ENCODE measurements around the gene NOL4L.
A peak's percentile ranks its signal among the peaks of the same experiment; 100 is the strongest.

The NOL4L gene

GRCh38 chr20:32528905-32529670 is 56.0 kb downstream of the NOL4L start:
- no peak for DNase-seq
- Mint-ChIP-seq H3K9me3 (no peaks in the 10 kb centered on the region), H3K27ac (peak overlapping the region; percentile 89), H3K27me3 (no peaks in the 10 kb centered on the region), H3K36me3 (ENCODE audit: low read depth) (peaks cover 4% of the 10 kb centered on the region), H3K4me1 (ENCODE audit: low read depth) (peaks cover 83% of the 10 kb centered on the region), H3K4me3 (no peak overlapping the region)

DNA sequence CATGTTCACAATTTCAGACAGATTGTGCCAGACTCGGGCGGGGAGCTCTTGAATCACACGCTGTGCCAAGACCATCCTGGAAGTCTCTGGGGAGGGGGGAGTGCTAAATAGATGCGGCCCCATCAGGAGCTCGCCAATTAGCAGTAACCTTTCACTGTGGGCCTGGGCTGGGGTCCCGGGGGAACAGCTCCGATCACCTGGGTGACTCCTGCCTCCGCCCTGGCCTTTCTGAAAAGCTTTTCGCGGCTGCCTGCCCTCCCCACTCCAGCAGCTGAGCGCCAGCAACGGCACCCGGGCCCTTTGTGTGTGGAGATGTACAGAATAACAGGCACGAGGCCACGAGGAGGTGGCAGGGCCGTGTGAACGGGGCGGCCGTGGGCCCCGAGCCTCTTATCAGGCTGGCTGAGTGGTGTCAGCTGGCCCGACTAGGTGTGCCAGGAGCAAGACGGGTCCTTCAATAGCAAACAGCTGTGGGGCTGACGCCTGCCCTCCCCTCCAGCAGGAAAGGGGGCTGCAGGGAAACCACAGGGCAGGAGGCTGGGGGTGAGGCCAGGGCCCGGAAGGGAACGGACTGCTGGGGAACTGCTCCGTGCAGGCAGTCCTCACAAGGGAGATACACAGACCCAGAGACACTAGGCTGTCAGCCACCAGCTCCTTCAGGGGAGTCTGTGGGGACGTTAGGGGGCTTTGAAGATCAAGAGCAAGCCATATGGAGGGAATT is 56.8 kb downstream of the NOL4L start:
- H3K27ac Mint-ChIP-seq, result peak overlapping the region; percentile 89
- DNase-seq, result peak; percentile 75
- no peaks in the 10 kb centered on the region for H3K9me3 Mint-ChIP-seq
- peaks cover 4% of the 10 kb centered on the region for H3K36me3 Mint-ChIP-seq (ENCODE audit: low read depth)
- H3K4me3 Mint-ChIP-seq, result peak overlapping the region; percentile 41
- H3K4me1 Mint-ChIP-seq (ENCODE audit: low read depth), result peaks cover 83% of the 10 kb centered on the region
- no peaks in the 10 kb centered on the region for H3K27me3 Mint-ChIP-seq

DNA sequence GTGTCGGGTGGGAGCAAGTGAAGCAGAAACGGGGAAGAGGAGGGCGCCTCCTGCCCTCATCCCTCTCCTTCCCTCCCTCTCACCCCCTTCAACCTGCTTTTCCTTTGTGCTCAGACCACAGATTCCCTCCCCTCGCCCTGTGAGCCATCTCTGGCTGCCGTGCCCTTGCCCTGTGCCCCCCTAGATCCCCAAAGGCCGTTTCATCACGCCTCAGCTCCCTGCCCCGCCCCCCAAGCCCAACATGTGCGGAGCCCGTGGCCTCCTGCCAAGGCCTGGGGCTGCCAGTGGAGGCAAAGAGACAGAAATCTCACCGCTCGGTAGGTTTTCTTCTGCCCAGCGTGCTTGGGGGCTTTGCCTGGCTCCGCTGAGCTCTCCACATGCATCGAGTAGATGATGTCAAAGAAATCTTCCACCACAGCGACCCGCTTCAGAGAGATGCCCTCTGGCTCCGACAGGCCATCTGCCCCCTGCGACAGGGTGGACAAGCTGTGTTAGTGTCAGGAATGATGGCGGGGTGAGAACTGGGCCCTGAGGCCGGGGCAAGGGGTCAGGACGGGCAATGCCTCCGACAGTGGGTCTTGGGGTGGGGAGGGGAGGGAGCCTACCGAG is 57.6 kb downstream of the NOL4L start:
- Mint-ChIP-seq H3K4me3 (peak overlapping the region; percentile 41), H3K9me3 (no peaks in the 10 kb centered on the region), H3K27me3 (no peaks in the 10 kb centered on the region), H3K36me3 (ENCODE audit: low read depth) (peaks cover 4% of the 10 kb centered on the region), H3K4me1 (ENCODE audit: low read depth) (peaks cover 86% of the 10 kb centered on the region), H3K27ac (peak overlapping the region; percentile 89)
- DNase-seq, result peak; percentile 69

- peak overlapping the region; percentile 89 for H3K27ac Mint-ChIP-seq
- no peaks in the 10 kb centered on the region for H3K9me3 Mint-ChIP-seq
- DNase-seq, result no peak
- peaks cover 88% of the 10 kb centered on the region for H3K4me1 Mint-ChIP-seq (ENCODE audit: low read depth)
- H3K36me3 Mint-ChIP-seq (ENCODE audit: low read depth), result peaks cover 4% of the 10 kb centered on the region
- no peaks in the 10 kb centered on the region for H3K27me3 Mint-ChIP-seq
- H3K4me3 Mint-ChIP-seq, result peak overlapping the region; percentile 41
Observed at GRCh38 chr20:32527052-32527446, 58.1 kb downstream of the NOL4L start.

DNA sequence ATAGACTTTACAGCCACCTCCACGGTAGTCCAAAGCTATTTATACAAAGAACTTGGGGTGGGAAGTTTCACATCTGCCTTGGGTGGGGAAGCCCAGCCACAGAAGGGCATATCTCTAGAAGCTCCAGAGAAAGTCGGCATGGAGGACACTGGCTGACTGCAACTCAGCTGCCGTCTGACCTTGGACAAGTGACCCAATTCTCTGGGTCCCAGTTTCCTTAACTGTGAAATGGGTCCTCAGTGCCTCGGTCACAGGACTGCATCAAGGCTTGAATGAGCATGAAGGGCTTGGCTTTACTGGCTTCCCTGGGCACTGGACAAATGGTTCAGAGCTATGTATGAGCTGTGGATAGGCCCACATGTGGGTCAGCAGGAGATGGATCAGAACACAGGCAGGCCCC is 58.6 kb downstream of the NOL4L start:
- DNase-seq, result no peak
- Mint-ChIP-seq H3K4me1 (ENCODE audit: low read depth) (peaks cover 88% of the 10 kb centered on the region), H3K36me3 (ENCODE audit: low read depth) (peaks cover 4% of the 10 kb centered on the region), H3K4me3 (peak overlapping the region; percentile 25), H3K27me3 (no peaks in the 10 kb centered on the region), H3K9me3 (no peaks in the 10 kb centered on the region), H3K27ac (peak overlapping the region; percentile 89)

- Mint-ChIP-seq H3K9me3 (no peaks in the 10 kb centered on the region), H3K36me3 (ENCODE audit: low read depth) (peaks cover 4% of the 10 kb centered on the region), H3K27ac (peak overlapping the region; percentile 89), H3K4me1 (ENCODE audit: low read depth) (peaks cover 89% of the 10 kb centered on the region), H3K27me3 (no peaks in the 10 kb centered on the region), H3K4me3 (peak overlapping the region; percentile 25)
- no peak for DNase-seq
Observed at GRCh38 chr20:32526125-32526524, 59.0 kb downstream of the NOL4L start.

DNA sequence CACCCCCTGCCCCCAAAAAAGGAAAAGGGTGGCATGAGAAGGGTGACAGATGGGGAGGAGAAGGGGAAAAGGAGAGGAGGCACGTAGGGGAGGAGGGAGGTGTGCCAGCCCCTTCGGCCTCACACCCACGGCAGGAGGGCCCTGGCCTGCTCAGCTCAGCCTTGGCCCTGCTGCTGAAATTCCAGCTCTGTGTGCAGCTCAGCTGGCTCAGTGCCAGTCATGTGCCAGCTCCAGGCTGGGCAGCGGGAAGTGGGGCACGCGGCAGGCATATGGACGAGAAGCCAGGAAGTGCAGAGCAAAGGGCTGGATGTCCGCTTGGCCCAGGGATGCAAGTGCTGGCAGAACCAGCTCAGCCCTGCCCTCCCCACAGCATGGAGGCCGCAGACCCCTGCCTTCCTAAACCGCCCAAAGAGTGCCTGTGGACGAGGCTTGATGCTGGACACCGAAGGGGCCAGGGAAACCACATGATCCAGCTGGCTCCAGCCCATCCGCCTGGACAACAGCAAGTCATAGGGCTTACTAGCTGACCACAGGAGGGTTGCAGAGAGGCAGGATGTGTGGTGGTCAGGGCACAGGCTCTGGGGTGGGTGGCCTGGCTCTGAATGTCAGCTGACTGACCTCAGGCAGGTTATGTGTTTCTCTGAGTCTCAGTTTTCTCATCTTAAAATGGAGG is 60.2 kb downstream of the NOL4L start:
- peak overlapping the region; percentile 65 for H3K27ac Mint-ChIP-seq
- H3K4me1 Mint-ChIP-seq (ENCODE audit: low read depth), result peaks cover 84% of the 10 kb centered on the region
- no peak for DNase-seq
- peaks cover 6% of the 10 kb centered on the region for H3K36me3 Mint-ChIP-seq (ENCODE audit: low read depth)
- no peaks in the 10 kb centered on the region for H3K9me3 Mint-ChIP-seq
- H3K27me3 Mint-ChIP-seq, result no peaks in the 10 kb centered on the region
- H3K4me3 Mint-ChIP-seq, result no peak overlapping the region

GRCh38 chr20:32523613-32524213 is 61.4 kb downstream of the NOL4L start:
- no peaks in the 10 kb centered on the region for H3K9me3 Mint-ChIP-seq
- no peak for DNase-seq
- peaks cover 13% of the 10 kb centered on the region for H3K36me3 Mint-ChIP-seq (ENCODE audit: low read depth)
- peak overlapping the region; percentile 76 for H3K27ac Mint-ChIP-seq
- H3K27me3 Mint-ChIP-seq, result no peaks in the 10 kb centered on the region
- no peak overlapping the region for H3K4me3 Mint-ChIP-seq
- peaks cover 72% of the 10 kb centered on the region for H3K4me1 Mint-ChIP-seq (ENCODE audit: low read depth)

DNA sequence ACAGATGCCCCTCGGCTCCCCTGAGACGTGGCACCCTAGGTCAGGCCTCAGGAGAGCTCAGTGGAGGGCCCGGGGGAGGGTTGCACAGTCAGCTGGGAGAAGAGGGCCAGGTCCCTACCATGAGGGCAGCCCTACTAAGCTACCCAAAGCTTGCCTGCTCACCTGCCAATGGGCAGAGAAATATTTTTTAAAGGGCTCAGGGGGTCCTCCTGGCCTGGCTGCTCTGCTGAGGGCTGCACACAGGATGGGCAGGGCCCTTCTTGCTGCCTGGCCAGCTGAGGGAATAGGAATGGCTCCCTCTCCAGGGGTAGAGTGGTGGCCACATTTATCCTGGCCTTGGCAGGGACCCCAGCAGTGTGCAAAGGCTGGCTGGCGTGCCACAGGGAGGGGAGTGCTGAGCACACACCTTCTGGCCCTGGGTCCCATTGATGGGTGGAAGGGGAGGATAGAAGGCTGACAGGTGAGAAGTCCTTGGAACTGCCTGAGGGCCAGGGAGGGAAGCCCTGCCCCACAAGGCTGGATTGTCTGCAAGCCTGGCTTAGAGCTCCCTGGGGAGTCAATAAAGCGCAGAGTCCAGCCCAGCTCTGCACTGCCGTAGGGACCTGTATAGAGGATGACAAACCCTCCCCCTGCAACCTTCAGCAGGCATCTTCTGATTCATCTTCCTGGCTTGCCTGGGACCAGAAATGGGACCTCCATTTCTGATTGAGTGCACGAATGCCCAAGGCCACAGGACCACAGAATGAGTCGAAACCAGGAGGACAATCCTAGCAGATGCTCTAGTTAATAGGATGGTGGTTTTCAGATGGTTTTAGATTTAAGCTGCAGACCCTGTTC is 62.1 kb downstream of the NOL4L start:
- Mint-ChIP-seq H3K9me3 (no peaks in the 10 kb centered on the region), H3K27me3 (no peaks in the 10 kb centered on the region), H3K4me3 (no peak overlapping the region), H3K36me3 (ENCODE audit: low read depth) (peaks cover 13% of the 10 kb centered on the region), H3K4me1 (ENCODE audit: low read depth) (peaks cover 64% of the 10 kb centered on the region), H3K27ac (peak overlapping the region; percentile 77)
- no peak for DNase-seq

- H3K27me3 Mint-ChIP-seq, result no peaks in the 10 kb centered on the region
- H3K4me3 Mint-ChIP-seq, result no peak overlapping the region
- H3K9me3 Mint-ChIP-seq, result no peaks in the 10 kb centered on the region
- peaks cover 59% of the 10 kb centered on the region for H3K4me1 Mint-ChIP-seq (ENCODE audit: low read depth)
- DNase-seq, result no peak
- peaks cover 18% of the 10 kb centered on the region for H3K36me3 Mint-ChIP-seq (ENCODE audit: low read depth)
- peak overlapping the region; percentile 77 for H3K27ac Mint-ChIP-seq
Observed at GRCh38 chr20:32522526-32522775, 62.7 kb downstream of the NOL4L start.

GRCh38 chr20:32521780-32522525 is 63.2 kb downstream of the NOL4L start:
- Mint-ChIP-seq H3K27me3 (no peaks in the 10 kb centered on the region), H3K36me3 (ENCODE audit: low read depth) (peaks cover 18% of the 10 kb centered on the region), H3K9me3 (no peaks in the 10 kb centered on the region), H3K27ac (peak overlapping the region; percentile 89), H3K4me3 (no peak overlapping the region), H3K4me1 (ENCODE audit: low read depth) (peaks cover 55% of the 10 kb centered on the region)
- DNase-seq, result peak; percentile 85

DNA sequence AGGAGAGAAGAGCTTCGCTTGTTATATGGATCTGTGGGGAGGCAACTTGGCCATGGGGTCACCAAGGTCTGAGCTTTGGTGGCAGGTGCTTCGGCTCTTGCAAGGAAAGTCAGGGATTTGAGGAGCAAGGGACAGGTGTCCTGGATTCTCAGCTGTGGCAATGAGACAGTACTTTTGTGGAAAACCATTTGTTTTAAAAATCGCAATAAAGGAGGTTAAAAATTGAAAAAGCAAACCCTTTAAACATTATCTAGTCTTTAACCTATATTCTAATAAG is 64.3 kb downstream of the NOL4L start:
- no peak for DNase-seq
- no peak overlapping the region for H3K27ac Mint-ChIP-seq
- H3K4me1 Mint-ChIP-seq (ENCODE audit: low read depth), result peaks cover 55% of the 10 kb centered on the region
- peaks cover 23% of the 10 kb centered on the region for H3K36me3 Mint-ChIP-seq (ENCODE audit: low read depth)
- H3K9me3 Mint-ChIP-seq, result no peaks in the 10 kb centered on the region
- H3K4me3 Mint-ChIP-seq, result no peak overlapping the region
- no peaks in the 10 kb centered on the region for H3K27me3 Mint-ChIP-seq

- Mint-ChIP-seq H3K4me1 (ENCODE audit: low read depth) (peaks cover 59% of the 10 kb centered on the region), H3K4me3 (no peak overlapping the region), H3K36me3 (ENCODE audit: low read depth) (peaks cover 33% of the 10 kb centered on the region), H3K9me3 (no peaks in the 10 kb centered on the region), H3K27ac (peak overlapping the region; percentile 8), H3K27me3 (no peaks in the 10 kb centered on the region)
- DNase-seq, result no peak
Observed at GRCh38 chr20:32519381-32519730, 65.8 kb downstream of the NOL4L start.

All from activated T-cell treated with anti-CD3 and anti-CD28 coated beads, Interleukin-2, amount 50 U/mL, for 24 hours (primary cell).